HG03460 (cell line): Measurements from ENCODE around the gene HCFC1R1.

Experiments used
- ATAC-seq: cut with Tn5 transposase; IDR thresholded peaks from one replicate; pipeline ENCODE4 v1.9.1; 2021; ENCODE audit not compliant: unreplicated experiment

Gene HCFC1R1

GRCh38 chr16:3035972-3036725 is 12.4 kb upstream of the HCFC1R1 start:
- no peak for ATAC-seq

DNA sequence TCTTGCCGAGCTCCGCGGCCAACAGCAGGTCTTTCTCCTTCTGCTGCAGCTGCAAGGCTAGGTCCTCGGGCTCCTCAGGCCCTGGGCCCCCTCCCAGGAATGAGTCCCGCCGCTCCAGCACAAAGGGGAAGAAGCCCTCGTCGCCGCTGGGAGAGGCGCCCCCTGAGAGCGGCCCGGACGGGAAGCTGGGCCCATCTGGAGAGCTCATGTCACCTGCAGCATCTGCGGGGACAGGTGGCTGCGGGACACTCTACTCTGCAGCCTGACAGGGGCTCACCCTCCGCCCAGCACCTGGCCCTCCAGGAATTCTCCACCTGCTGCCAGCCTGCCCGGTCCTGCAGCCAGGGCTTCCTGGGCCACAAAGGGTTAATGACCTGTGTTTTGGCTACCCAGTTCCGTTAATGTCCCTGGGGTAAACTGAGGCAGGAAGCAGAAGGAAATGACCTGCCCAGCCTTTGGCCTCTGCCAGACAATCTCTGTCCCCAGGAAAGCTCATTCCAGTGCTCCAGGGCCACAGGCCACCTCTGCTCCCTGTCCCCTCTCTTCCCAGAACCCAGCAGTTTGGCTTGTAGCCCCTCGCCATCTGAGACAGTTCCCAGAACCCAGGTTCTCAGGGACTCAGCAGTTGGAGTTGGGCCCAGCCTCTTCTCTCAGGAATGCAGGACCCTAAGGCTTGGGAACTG is 11.7 kb upstream of the HCFC1R1 start:
- no peak for ATAC-seq

GRCh38 chr16:3032624-3033023 is 8.9 kb upstream of the HCFC1R1 start:
- ATAC-seq: no peak

DNA sequence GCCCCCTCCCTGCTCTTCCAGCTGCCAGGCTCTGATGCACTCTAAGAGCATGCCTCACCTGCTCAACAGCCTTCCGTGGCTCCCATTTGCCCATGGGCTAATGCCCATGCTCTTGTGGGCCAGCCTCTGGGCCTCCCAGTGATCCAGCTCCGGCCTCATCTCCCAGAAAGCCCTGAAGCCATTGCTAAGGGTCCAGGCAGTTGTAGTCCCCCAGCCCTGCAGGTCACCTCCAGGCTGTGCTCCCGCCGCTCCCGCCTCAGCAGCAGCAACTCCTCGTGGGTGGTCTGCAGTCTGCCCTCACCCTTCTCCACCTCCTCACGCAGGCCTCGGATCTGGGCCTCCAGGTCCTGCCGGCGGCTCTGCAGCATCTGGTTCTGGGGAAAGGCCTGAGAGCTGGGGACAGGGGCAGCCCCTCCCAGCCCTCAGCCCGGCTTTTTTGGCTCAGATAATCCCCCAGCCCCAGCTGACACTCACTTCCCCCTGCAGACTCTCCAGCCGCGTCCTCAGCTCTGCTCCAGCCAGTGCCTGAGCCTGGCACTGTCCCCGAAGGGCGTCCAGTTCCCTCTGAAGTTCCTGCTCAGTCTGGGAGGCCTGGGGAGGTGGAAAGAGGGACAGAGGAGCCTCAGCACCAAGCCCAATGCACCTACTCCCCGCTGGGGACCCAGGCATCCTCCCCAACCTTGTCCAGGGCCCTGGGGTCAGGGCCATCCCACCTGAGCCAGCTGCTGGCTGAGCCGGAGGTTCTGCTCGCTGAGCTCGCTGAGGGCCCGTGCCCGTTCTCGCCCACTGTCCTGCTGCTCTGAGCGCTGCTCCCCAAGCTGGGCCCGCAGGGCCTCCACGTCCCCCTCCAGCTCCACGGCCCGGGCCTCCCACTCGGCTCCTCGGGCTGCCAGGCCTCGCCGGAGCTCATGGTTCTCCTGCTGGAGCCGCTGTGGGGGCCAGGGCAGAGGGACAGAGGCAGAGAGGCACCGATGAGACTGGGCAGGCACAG is 6.8 kb upstream of the HCFC1R1 start:
- ATAC-seq: no peak

DNA sequence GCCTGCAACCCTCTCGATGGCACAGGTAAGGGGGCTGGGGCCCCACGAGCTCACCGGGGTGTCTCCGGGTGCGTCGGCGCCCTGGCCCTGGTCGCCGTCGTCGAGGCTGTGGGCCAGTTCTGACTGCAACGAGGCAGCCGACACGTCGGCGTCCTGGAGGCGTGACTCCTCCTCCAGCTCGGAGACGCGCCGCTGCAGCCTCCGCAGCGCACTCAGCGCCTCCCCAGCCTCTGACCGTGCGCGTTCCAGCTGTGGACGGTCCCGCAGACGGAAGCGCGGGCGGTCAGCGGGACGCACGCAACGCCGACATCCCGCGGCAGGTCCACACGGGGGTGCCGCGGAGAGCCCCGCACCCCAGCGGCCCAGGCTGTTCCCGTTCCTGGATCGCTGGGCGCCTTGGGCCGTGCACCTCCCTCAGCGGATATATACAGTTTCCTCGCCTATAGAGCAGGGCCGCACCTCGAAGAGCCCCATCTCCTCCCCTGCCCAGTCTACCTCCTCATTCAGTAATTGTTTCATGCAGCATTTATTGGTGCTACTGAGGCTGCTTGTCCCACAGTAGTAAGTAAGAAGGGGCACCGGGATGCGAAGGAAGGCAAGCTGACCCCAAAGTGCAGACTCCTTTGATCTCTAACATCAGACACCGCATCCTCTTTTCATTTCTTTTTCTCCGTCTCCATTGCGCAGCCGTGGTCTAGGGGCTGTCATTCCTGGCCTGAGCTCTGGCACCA is 5.9 kb upstream of the HCFC1R1 start:
- no peak for ATAC-seq

GRCh38 chr16:3028716-3029319 is 5.1 kb upstream of the HCFC1R1 start:
- no peak for ATAC-seq

DNA sequence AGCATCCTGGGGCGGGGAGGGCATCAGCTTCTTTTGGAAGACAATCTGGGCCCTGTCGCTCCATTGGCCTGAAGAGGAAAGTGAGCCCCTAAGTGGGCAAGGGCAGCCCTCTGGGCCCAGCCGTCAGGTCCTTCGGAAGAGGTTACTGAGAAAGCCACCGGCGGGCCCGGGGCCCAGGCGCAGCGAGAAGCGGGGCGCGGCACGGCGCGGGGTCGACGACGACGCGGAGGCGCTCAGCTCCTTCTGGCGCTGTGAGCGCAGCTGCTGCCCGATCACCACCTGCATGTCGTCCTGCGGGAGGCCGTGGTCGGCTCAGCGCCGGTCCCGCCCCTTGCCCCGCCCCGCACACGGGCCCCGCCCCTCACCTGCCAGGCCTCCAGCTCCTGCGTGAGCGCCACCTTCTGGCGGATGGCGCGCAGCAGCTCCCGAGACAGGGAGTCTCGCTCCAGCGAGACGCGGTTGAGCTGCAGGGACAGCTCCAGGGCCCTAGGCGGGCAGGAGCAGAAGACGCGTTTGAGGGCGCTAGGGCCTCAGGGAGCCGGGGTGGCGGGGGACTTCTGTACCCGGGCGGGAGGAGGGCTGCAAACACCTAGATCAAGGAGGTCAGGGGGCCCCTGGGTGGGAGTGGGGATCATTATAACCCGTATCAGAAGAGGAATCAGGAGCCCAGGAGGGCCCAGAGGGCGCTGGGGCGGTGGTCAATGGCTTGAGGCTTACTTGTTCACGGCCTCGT is 4.4 kb upstream of the HCFC1R1 start:
- peak; percentile 32 for ATAC-seq

DNA sequence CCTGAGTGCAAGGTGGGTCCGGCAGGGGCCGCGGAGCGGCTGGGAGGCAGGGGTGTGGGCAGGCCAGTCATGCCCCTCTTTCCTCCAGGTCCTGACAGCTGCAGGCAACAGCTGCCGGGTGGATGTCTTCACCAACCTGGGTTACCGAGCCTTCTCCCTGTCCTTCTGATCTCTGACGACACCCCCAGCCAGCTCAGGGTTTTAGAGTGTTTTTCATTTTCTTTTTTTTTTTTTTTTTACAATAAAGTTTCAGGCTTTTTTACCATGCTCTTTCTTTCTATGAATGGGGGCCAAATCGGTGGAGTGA is 3.7 kb upstream of the HCFC1R1 start:
- ATAC-seq: no peak

DNA sequence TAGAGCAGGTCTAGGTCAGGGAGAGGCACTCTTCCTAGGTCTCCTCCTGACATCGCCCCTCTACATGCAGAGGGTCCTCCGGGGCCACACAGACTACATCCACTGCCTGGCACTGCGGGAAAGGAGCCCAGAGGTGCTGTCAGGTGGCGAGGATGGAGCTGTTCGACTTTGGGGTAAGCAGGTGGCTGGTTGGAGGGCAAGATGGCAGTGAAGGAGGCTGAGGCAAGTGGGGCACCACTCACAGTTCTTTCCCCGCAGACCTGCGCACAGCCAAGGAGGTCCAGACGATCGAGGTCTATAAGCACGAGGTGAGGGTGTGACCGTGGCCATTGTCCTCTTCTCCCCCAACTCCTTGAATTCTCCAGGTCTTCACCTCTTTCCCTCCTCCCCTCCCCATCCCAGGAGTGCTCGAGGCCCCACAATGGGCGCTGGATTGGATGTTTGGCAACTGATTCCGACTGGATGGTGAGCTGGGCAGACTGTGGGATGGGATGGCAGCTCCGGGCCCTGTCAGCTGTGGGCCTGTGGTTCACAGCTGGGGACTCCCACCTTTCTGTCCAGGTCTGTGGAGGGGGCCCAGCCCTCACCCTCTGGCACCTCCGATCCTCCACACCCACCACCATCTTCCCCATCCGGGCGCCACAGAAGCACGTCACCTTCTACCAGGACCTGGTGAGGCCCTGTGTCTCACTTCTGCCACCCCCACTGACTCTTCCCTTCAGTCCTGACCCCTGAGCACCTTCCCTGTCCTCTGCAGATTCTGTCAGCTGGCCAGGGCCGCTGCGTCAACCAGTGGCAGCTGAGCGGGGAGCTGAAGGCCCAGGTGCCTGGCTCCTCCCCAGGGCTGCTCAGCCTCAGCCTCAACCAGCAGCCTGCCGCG is 3.1 kb upstream of the HCFC1R1 start:
- ATAC-seq: no peak

- no peak for ATAC-seq
These were observed 2.2 kb upstream of the HCFC1R1 start for GRCh38 chr16:3026003-3026378.

- ATAC-seq: no peak
These were observed 1.6 kb upstream of the HCFC1R1 start for GRCh38 chr16:3025032-3026002.

GRCh38 chr16:3023415-3023668 is 400 bp downstream of the HCFC1R1 start:
- ATAC-seq: no peak

GRCh38 chr16:3022684-3023414 is 893 bp downstream of the HCFC1R1 start:
- no peak for ATAC-seq

DNA sequence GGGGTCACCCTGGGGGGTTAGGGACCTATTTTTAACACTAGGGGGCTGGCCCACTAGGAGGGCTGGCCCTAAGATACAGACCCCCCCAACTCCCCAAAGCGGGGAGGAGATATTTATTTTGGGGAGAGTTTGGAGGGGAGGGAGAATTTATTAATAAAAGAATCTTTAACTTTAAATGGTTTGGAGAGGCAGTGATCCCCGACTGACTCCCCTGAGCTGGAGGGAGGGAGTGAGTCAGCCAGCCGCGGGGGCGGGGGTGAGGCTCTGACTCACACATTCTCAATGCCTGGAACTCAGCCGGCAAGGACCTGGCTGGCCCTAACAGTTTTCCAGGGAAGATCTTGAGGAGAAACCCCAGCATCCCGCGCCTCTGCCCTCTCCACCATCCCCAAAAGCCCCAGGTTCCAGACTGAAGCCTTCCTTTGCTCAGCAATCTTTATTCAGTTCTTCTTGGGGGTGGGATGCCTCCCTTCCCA is 1.5 kb downstream of the HCFC1R1 start:
- ATAC-seq: no peak

- no peak for ATAC-seq
These were observed 2.1 kb downstream of the HCFC1R1 start for GRCh38 chr16:3021449-3022207.

GRCh38 chr16:3020604-3021448 is 2.9 kb downstream of the HCFC1R1 start:
- no peak for ATAC-seq
